Stimulated activated CD4-positive, alpha-beta T cell treated with anti-CD3 and anti-CD28 coated beads, Interleukin-1b, Interleukin-23, amount 100 ng/mL, for 1 hour (primary cell): Measurements from ENCODE around the gene HFE.
A peak's percentile ranks its signal among the peaks of the same experiment; 100 is the strongest.
"Not testable (repeated sequence)": the region's sequence is repeated elsewhere in the genome, so short reads cannot be mapped to it uniquely, and the experiment has no call there.

Experiments used
- DNase-seq, 2 donors: peaks; one replicate each; pipeline ENCODE4 v3.0.0-alpha.2; 2020; ENCODE audit warnings: low read depth in 2 of 2

Gene HFE

DNA sequence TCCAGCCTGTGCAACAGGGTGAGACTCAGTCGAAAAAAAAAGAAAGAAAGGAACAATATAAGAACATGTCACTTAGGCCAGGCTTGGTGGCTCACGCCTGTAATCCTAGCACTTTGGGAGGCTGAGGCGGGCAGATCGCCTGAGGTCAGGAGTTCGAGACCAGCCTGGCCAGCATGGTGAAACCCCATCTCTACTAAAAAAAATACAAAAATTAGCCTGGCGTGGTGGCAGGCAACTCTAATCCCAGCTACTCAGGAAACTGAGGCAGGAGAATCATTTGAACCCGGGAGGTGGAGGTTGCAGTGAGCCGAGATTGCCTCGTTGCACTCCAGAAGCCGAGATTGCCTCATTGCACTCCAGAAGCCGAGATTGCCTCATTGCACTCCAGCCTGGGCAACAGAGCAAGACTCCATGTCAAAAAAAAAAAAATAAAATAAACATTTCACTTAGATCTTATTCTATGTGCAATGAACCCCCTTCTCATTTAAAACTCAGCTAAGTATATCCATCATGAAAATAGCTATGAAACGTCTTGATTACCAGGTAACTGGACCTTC is 28.7 kb upstream of the HFE start:
- not testable (repeated sequence) for DNase-seq

DNA sequence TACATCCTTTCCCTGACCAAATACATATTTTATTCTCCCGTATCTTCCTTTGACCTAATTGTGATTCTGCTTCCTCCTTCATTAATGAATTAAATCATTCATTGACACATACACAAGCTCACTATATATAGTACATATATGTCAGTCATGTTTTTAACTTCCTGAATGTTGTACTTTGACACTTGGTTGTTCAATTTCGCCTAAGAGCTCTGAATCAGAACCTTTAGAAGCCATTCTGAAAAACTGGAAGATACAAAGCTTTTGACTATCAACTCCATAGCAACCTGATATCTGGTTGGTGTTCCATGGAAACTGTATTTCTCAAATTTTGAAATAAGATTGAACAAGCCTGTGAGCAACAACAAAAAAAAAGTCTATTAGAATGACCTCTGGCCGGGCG is 27.3 kb upstream of the HFE start:
- no peak for DNase-seq

DNA sequence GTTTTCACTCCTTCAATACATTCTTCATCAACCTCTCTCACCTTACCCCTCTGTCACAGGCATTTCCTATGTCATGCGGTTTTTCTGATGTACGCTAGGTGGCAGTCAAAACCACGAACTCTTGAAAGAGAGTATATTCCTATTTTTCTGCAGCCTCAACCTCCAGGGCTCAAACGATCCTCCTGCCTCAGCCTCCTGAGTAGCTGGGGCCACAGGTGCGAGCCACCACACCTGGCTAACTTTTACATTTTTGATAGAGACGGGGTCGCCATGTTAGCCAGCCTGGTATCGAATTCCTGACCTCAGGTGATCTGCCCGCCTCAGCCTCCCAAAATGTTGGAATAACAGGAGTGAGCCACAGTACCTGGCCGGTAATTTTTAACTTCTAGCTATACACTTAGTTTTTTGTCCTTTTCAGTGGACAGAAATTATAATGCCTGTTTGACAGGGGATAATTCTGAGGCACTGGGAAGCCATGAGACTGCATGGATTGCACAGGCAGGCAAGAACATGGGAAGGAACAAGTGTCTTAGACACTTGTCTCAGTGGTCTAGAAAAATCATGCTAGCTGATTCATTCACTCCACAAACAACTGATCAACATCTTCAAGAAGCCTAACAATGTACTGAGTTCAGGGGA is 22.5 kb upstream of the HFE start:
- DNase-seq = no peak

DNA sequence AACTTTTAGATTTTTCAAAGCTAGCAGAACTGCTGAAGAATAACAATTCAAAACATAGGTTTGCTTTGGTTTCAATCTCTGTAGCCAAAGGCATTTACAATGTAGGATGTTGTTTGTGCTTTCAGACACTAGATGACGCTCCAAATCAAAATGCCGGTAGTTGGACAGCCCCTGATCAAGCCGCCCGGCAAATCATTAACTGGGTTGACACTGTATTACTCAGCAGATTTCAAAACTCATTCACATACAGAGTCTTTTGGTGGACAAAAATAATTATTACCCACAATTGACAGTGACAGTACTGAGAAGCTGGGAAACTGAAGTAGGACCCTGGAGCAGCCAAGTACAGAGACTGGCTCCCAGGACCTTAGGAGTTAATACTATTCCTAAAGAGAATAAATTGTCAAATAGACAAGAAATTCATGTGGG is 21.3 kb upstream of the HFE start:
- DNase-seq = no peak

- DNase-seq = no peak
Measured at GRCh38 chr6:26067367-26067766, 19.9 kb upstream of the HFE start.

GRCh38 chr6:26068036-26068435 is 19.2 kb upstream of the HFE start:
- no peak for DNase-seq

GRCh38 chr6:26071135-26071534 is 16.1 kb upstream of the HFE start:
- DNase-seq = no peak

GRCh38 chr6:26075063-26075717 is 12.0 kb upstream of the HFE start:
- DNase-seq = no peak

DNA sequence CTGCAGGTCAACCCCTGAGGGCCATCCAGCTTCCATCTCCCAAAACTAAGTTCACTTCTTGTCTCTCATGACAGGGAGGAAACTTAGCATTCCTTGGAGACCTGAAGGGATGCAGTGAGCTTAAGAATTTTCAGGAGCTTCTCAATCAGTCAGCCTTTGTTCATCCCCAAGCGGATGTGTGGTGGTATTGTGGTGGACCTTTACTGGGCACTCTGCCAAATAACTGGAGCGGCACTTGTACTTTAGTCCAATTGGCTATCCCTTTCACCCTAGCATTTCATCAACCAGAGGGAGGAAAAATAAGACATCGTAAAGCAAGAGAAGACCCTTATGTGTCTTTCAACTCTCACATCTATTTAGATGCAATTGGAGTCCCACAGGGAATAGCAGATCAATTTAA is 9.2 kb upstream of the HFE start:
- DNase-seq = not testable (repeated sequence)

DNA sequence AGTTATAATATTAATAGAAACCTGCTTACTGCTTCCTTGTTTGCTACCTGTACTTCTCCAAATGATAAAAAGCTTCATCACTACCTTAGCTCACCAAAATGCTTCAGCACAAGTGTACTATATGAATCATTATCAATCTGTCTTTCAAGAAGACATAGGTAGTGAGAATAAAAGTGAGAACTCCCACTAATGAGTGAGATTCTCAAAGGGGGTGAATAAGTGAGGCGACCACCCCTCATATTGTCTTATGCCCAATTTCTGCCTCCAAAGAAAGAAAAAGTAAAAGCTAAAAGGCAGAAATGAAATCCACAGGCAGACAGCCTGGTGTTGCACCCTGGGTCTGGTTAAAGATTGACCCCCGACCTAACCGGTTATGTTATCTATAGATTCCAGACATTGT is 6.1 kb upstream of the HFE start:
- DNase-seq = not testable (repeated sequence)

GRCh38 chr6:26086211-26086610 is 1.0 kb upstream of the HFE start:
- no peak for DNase-seq

- no peak for DNase-seq
Measured at GRCh38 chr6:26088344-26088743, 1.1 kb downstream of the HFE start.

GRCh38 chr6:26089272-26089671 is 2.0 kb downstream of the HFE start:
- no peak for DNase-seq

GRCh38 chr6:26092443-26092842 is 5.2 kb downstream of the HFE start:
- DNase-seq = no peak

DNA sequence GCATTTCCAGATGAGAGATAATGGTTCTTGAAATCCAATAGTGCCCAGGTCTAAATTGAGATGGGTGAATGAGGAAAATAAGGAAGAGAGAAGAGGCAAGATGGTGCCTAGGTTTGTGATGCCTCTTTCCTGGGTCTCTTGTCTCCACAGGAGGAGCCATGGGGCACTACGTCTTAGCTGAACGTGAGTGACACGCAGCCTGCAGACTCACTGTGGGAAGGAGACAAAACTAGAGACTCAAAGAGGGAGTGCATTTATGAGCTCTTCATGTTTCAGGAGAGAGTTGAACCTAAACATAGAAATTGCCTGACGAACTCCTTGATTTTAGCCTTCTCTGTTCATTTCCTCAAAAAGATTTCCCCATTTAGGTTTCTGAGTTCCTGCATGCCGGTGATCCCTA is 6.8 kb downstream of the HFE start:
- no peak for DNase-seq

- DNase-seq = peak in 1 of 2 donors; percentile 19
Measured at GRCh38 chr6:26097268-26097875, 10.1 kb downstream of the HFE start.

GRCh38 chr6:26103141-26103769 is 16.0 kb downstream of the HFE start:
- no peak for DNase-seq

GRCh38 chr6:26103770-26104456 is 16.7 kb downstream of the HFE start:
- DNase-seq = peak; percentile 62 to 76

DNA sequence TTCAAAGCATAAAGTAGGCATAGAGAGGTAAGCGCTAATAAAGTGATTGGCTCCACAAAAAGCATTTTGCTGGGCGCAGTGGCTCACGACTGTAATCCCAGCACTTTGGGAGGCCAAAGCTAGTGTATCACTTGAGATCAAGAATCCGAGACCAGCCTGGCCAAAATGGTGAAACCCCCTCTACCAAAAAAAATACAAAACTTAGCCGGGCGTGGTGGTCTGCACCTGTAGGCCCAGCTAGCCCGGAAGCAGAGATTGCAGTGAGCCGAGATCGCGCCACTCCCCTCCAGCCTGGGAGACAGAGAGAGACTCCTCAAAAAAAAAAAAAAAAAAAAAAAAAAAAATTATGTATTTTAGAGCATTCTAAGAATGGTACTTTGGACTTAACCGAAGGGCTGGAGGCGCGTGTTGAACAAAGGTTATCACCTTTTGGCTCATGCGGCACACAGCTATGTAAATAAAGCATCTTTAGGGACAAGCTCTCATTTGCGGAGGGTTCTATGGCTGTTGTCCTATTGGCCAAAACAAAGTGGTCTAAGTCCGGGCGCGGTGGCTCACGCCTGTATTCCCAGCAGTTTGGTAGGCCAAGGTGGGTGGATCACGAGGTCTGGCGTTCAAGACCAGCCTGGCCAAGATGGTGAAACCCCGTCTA is 17.4 kb downstream of the HFE start:
- DNase-seq = no peak

- DNase-seq = no peak
Measured at GRCh38 chr6:26105109-26105730, 18.0 kb downstream of the HFE start.

GRCh38 chr6:26105842-26106241 is 18.6 kb downstream of the HFE start:
- DNase-seq = no peak
